HEK293 (cell line): Measurements from ENCODE around the gene AKAP8.

Experiments
- KLF10 ChIP-seq: fragments of 450-650 bp; IDR thresholded peaks from 2 replicates; pipeline ENCODE4 v1.5.1; 2018; ENCODE audit warnings: missing biosample characterization, mild to moderate bottlenecking, missing genetic modification characterization
- MYNN ChIP-seq: fragments of 450-650 bp; formaldehyde crosslinking; IDR thresholded peaks from 2 replicates; pipeline ENCODE4 v1.5.1; 2016; ENCODE audit warnings: missing biosample characterization, missing genetic modification characterization, borderline replicate concordance
- SALL2 ChIP-seq: fragments of 450-650 bp; formaldehyde crosslinking; IDR thresholded peaks from 2 replicates; pipeline ENCODE4 v1.5.0; 2017; ENCODE audit warnings: missing biosample characterization, mild to moderate bottlenecking, missing genetic modification characterization, borderline replicate concordance
- TCF7L2 ChIP-seq: IDR thresholded peaks from 2 replicates; pipeline ENCODE4 v1.6.1; 2011; ENCODE audit warnings: low read depth, mild to moderate bottlenecking, inconsistent platforms, low read length, moderate library complexity, borderline replicate concordance
- ZFP41 ChIP-seq: fragments of 450-650 bp; formaldehyde crosslinking; IDR thresholded peaks from 2 replicates; pipeline ENCODE4 v1.5.1; 2016; ENCODE audit warnings: missing biosample characterization, missing genetic modification characterization, borderline replicate concordance
- ZNF18 ChIP-seq: fragments of 450-650 bp; formaldehyde crosslinking; IDR thresholded peaks from 2 replicates; pipeline ENCODE4 v1.5.1; 2016; ENCODE audit warnings: missing biosample characterization, missing genetic modification characterization
- ZNF274 ChIP-seq, 2 experiments: fragments of 200-500 bp in 1 of 2; fragments of 450-650 bp in 1 of 2; sonication (Bioruptor generic) in 1 of 2; formaldehyde crosslinking in 1 of 2; IDR thresholded peaks; 2 replicates each; pipeline versions ENCODE4 v1.5.1 to v1.6.1; 2014 to 2016; ENCODE audit warnings: borderline replicate concordance in 1 of 2, inconsistent platforms in 1 of 2, low read length in 1 of 2, missing biosample characterization in 1 of 2, missing genetic modification characterization in 1 of 2
- ZNF37A ChIP-seq: fragments of 450-650 bp; IDR thresholded peaks from 2 replicates; pipeline ENCODE4 v1.5.1; 2018; ENCODE audit warnings: missing biosample characterization, missing genetic modification characterization
- ZNF530 ChIP-seq: fragments of 450-650 bp; formaldehyde crosslinking; IDR thresholded peaks from 2 replicates; pipeline ENCODE4 v1.5.1; 2016; ENCODE audit warnings: low read depth, missing biosample characterization, missing genetic modification characterization
- ZNF560 ChIP-seq: fragments of 450-650 bp; formaldehyde crosslinking; IDR thresholded peaks from 2 replicates; pipeline ENCODE4 v1.5.1; 2017; ENCODE audit warnings: missing biosample characterization, missing genetic modification characterization, borderline replicate concordance
- TF ChIP-seq, protein P1 (sequence below): fragments of 450-650 bp; formaldehyde crosslinking; IDR thresholded peaks from 2 replicates; pipeline ENCODE4; 2016; ENCODE audit warnings: missing biosample characterization, missing genetic modification characterization
- TF ChIP-seq, protein P2 (sequence below): fragments of 450-650 bp; formaldehyde crosslinking; IDR thresholded peaks from 2 replicates; pipeline ENCODE4 v1.5.1; 2016; ENCODE audit warnings: missing biosample characterization, missing genetic modification characterization
- TF ChIP-seq, protein P3 (sequence below): fragments of 450-650 bp; formaldehyde crosslinking; IDR thresholded peaks from 2 replicates; pipeline ENCODE4 v1.5.0; 2017; ENCODE audit warnings: missing biosample characterization, missing genetic modification characterization, borderline replicate concordance
- TF ChIP-seq, protein P4 (sequence below): fragments of 450-650 bp; formaldehyde crosslinking; IDR thresholded peaks from 2 replicates; pipeline ENCODE4 v1.5.1; 2016; ENCODE audit warnings: missing biosample characterization, missing genetic modification characterization

DNA sequence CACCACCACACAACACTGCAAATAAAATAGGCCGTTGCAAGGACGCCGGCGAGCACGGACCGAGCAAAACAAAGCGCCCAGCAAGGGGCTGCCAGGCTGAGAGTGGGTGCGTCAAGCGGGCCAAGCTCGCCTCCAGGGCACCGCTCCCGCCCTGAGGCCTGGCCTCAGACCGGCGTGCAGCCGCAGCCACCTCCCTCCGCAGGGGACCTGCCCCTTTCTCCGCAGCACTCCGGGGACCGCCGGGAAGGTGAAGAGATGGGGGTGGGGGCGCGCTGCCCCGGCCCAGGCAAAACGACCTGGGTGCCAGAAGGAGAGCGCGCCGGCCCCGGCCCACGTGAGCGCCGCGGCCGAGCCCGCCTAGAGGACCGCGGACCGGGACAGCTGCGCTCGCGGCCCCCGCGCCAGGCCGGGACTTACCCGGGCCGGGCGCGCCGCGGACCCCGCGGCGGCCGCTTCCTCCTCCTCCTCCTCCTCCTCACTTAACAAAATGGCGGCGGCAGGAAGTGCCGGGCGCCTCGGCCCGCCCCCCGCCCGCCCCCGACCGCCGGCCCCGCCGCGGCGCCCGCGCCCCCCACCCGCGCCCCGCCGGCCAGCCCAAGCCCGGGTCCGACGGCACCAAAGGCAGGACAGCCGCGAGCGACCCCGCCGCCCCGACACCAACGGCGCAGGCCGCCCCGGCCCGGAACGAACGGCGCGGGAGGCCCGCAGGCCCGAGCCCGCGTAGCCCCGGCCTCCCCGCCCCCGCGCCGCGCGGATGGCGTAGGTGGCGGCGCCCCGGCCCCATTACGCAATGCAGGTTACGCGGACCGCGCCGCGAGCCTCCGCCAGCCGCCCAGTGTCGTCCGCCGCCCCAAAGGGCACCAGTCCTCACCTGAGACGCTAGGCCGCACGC lies 47.9 kb downstream of the AKAP8 start:
- TF ChIP-seq SALL2 (tag by site-specific recombination) (no peak), MYNN (tag by site-specific recombination) (no peak), ZNF274 (IDR thresholded peaks at IDR 0.05; ENCODE audit: low read length) (no peak), ZNF274 (tag by site-specific recombination; IDR thresholded peaks at IDR 0.05; ENCODE audit: borderline replicate concordance) (no peak), ZNF530 (tag by site-specific recombination) (no peak), ZNF37A (tag by site-specific recombination) (no peak), TCF7L2 (no peak), KLF10 (peak; percentile 31; the same call in 1 of the 2 replicates), ZNF18 (tag by site-specific recombination) (no peak), ZNF560 (tag by site-specific recombination) (no peak), ZFP41 (no peak)
- TF ChIP-seq, protein P1, sequence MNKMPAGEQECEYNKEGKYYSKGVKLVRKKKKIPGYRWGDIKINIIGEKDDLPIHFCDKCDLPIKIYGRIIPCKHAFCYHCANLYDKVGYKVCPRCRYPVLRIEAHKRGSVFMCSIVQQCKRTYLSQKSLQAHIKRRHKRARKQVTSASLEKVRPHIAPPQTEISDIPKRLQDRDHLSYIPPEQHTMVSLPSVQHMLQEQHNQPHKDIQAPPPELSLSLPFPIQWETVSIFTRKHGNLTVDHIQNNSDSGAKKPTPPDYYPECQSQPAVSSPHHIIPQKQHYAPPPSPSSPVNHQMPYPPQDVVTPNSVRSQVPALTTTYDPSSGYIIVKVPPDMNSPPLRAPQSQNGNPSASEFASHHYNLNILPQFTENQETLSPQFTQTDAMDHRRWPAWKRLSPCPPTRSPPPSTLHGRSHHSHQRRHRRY (tag by site-specific recombination): no peak
- TF ChIP-seq, protein P2, sequence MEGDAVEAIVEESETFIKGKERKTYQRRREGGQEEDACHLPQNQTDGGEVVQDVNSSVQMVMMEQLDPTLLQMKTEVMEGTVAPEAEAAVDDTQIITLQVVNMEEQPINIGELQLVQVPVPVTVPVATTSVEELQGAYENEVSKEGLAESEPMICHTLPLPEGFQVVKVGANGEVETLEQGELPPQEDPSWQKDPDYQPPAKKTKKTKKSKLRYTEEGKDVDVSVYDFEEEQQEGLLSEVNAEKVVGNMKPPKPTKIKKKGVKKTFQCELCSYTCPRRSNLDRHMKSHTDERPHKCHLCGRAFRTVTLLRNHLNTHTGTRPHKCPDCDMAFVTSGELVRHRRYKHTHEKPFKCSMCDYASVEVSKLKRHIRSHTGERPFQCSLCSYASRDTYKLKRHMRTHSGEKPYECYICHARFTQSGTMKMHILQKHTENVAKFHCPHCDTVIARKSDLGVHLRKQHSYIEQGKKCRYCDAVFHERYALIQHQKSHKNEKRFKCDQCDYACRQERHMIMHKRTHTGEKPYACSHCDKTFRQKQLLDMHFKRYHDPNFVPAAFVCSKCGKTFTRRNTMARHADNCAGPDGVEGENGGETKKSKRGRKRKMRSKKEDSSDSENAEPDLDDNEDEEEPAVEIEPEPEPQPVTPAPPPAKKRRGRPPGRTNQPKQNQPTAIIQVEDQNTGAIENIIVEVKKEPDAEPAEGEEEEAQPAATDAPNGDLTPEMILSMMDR: no peak
- TF ChIP-seq, protein P3, sequence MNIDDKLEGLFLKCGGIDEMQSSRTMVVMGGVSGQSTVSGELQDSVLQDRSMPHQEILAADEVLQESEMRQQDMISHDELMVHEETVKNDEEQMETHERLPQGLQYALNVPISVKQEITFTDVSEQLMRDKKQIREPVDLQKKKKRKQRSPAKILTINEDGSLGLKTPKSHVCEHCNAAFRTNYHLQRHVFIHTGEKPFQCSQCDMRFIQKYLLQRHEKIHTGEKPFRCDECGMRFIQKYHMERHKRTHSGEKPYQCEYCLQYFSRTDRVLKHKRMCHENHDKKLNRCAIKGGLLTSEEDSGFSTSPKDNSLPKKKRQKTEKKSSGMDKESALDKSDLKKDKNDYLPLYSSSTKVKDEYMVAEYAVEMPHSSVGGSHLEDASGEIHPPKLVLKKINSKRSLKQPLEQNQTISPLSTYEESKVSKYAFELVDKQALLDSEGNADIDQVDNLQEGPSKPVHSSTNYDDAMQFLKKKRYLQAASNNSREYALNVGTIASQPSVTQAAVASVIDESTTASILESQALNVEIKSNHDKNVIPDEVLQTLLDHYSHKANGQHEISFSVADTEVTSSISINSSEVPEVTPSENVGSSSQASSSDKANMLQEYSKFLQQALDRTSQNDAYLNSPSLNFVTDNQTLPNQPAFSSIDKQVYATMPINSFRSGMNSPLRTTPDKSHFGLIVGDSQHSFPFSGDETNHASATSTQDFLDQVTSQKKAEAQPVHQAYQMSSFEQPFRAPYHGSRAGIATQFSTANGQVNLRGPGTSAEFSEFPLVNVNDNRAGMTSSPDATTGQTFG (tag by site-specific recombination): no peak
- TF ChIP-seq, protein P4, sequence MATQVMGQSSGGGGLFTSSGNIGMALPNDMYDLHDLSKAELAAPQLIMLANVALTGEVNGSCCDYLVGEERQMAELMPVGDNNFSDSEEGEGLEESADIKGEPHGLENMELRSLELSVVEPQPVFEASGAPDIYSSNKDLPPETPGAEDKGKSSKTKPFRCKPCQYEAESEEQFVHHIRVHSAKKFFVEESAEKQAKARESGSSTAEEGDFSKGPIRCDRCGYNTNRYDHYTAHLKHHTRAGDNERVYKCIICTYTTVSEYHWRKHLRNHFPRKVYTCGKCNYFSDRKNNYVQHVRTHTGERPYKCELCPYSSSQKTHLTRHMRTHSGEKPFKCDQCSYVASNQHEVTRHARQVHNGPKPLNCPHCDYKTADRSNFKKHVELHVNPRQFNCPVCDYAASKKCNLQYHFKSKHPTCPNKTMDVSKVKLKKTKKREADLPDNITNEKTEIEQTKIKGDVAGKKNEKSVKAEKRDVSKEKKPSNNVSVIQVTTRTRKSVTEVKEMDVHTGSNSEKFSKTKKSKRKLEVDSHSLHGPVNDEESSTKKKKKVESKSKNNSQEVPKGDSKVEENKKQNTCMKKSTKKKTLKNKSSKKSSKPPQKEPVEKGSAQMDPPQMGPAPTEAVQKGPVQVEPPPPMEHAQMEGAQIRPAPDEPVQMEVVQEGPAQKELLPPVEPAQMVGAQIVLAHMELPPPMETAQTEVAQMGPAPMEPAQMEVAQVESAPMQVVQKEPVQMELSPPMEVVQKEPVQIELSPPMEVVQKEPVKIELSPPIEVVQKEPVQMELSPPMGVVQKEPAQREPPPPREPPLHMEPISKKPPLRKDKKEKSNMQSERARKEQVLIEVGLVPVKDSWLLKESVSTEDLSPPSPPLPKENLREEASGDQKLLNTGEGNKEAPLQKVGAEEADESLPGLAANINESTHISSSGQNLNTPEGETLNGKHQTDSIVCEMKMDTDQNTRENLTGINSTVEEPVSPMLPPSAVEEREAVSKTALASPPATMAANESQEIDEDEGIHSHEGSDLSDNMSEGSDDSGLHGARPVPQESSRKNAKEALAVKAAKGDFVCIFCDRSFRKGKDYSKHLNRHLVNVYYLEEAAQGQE (tag by site-specific recombination): no peak
